ENCODE measurements around the gene TRIM17.

Gene TRIM17

GRCh38 chr1:228416217-228416933 is at the start of gene TRIM17:
Gene TRIM17 (minus strand): TSS chr1:228416861. CDS start chr1:228415072, 1,789 bp downstream.
- DNase-seq, result peak; percentile 35

GRCh38 chr1:228465571-228466146 is 49.0 kb upstream of the TRIM17 start:
- peak; percentile 78 for DNase-seq

DNA sequence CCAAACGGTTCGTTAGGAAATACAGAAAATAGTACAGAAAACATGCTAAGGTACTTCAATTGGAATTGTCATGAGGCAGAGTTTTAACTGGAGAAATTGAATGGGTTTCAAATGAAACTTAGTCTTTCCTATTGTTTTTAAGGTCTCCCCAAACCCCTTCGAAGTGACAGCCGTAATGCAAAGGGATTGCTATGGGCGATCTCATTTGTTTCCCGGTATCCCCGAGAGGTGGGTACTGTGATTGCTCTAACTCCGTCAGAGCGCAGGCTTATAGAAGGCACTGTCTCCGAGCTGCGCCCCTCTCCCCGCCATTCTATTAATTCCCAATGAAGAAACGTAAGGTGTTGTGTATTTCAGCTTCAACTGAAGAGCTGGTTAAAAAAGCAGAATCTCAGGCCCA is 48.5 kb upstream of the TRIM17 start:
- DNase-seq, result peak; percentile 55

- peak; percentile 83 for DNase-seq
These were observed 47.9 kb upstream of the TRIM17 start for GRCh38 chr1:228464487-228464983.

DNA sequence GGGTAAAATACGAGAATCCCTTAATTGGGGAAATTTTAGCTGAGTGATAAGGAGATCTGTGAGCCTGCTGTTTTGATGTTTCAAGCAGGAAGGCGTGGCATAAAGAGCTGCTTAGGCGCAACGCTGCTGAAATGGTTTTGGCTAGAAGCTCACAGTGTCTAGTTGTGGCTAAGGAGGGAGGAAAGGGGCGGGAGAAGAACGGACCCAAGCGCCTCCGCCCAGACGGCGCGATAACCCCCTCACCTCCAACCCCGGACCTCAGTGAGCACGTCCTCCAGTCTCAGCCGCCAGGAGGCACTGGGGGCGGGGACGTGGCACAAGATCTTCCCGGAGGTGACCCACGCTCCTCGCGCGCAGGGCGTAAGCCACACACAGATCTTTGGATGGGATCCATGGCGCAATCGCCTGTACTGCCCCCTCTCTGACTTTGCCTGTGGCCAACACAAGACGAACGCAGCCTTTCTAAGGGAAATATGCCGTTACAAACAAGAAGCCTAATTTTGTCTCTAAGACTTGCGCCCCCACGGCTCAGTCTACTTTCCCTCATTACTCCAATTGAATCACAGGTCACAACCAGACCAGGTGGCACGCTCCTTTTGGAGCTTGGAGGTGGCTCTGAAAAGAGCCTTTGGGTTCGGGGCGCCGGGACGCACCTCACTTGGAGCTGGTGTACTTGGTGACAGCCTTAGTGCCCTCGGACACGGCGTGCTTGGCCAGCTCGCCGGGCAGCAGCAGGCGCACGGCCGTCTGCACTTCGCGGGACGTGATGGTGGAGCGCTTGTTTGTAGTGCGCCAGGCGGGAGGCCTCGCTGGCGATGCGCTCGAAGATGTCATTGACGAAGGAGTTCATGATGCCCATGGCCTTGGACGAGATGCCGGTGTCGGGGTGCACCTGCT is 47.1 kb upstream of the TRIM17 start:
- peak; percentile 51 for DNase-seq

GRCh38 chr1:228463009-228463558 is 46.4 kb upstream of the TRIM17 start:
- DNase-seq, result no peak

- DNase-seq, result no peak
These were observed 45.9 kb upstream of the TRIM17 start for GRCh38 chr1:228462560-228462959.

DNA sequence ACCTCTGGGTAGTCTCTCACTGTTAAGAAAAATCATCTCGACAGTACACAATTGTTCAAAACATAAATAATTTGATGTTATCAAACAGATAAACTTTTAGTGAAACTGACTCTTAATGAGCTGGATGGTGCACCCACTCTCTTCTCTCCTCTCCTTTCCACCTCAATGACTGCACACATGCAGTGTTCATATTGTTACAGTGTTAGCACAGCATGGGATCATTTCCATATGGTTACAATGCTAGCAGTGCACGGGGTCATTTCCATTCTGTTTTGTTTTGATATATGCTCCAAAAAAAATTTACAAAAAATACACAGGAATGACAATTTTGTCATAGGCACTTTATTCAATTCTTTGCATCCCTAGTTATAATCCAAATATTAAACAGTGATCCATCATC is 44.2 kb upstream of the TRIM17 start:
- DNase-seq, result peak; percentile 25

GRCh38 chr1:228459091-228459993 is 42.7 kb upstream of the TRIM17 start:
- DNase-seq, result peak; percentile 63

DNA sequence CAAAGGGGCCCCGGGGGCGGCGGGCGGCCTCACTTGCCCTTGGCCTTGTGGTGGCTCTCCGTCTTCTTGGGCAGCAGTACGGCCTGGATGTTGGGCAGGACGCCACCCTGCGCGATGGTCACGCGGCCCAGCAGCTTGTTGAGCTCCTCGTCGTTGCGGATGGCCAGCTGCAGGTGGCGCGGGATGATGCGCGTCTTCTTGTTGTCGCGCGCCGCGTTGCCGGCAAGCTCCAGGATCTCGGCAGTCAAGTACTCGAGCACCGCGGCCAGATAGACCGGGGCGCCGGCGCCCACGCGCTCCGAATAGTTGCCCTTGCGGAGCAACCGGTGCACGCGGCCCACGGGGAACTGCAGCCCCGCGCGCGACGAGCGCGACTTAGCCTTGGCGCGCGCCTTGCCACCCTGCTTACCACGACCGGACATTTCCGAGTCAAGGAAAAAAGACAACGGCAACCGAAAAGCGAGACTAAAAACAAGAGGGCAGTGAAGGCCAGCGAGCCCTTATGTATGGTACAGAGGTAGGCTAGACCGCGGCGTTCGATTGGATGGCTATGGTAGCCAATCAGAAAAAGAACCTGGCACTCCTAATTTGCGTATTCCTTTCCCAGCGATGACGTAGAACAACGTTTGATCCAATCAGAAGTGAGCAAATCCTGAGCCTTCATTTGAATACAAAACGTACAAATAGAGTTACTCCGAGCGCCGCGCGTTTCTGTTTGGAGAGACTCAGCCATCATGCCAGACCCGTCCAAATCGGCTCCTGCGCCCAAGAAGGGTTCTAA is 40.9 kb upstream of the TRIM17 start:
- DNase-seq, result peak; percentile 99

- DNase-seq, result peak; percentile 58
These were observed 40.3 kb upstream of the TRIM17 start for GRCh38 chr1:228457017-228457395.

- peak; percentile 37 for DNase-seq
These were observed 39.8 kb upstream of the TRIM17 start for GRCh38 chr1:228456252-228457016.

- DNase-seq, result no peak
These were observed 39.1 kb upstream of the TRIM17 start for GRCh38 chr1:228455715-228456114.

DNA sequence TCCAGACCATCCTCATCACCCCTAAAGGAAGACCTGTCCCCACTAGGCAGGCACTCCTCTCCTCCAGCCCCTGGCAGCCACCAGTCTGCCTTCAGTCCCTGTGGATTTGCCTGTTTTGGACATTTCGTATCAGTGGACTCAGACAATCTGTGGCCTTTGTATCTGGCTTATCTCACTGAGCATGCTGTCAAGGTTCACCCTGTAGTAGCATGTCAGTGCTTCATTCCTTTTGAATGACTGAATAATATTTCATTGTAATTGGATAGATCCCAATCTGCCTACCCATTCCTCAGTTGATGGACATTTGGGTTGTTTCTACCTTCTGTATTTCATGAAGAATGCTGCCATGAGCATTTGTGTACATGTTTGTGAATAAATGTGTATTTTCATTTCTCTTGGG is 37.6 kb upstream of the TRIM17 start:
- DNase-seq, result no peak

DNA sequence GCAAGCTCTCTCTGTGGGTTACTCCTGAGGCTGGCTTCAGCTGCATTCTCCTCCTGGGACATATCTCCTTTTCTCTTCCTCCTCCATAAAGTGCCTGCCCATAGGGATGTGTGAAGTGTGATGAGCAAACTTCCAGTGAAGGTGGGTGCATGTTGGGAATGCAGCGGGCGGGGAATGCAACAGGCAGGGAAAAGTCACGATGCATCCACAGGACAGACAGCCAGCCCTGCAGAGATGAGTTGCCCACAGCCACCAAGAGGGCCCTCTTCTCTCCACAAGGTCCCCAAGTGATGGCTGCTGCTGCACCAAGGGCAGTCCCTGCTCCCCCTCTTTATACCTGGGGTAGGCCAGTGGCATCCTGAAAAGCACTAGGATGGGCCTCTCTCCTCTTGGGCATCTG is 37.0 kb upstream of the TRIM17 start:
- no peak for DNase-seq

DNA sequence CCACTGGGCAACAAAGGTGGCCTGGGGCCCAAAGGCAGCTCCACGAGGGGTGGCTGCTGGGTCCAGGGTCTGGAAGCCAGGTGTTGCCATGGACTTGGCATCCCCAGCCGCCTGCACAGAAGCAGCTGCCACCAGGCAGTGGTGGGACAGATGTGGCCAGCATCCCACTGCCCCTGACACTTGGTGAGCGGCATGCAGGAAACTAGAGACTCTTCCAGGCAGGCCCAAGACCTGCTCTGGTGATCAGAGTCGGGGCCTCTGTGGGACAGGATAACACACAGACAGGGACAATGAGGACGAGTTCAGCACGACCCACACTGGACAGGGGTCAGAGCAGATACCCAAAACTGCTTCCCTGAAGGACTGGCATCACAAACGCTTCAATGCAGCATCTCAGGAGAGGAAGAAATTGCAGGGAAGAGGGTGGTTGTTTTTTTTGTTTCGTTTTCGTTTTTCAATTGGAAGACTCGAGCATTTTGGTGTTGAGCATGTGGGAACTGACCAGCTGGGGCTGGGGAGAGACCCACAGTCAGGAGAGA is 36.4 kb upstream of the TRIM17 start:
- DNase-seq, result no peak

DNA sequence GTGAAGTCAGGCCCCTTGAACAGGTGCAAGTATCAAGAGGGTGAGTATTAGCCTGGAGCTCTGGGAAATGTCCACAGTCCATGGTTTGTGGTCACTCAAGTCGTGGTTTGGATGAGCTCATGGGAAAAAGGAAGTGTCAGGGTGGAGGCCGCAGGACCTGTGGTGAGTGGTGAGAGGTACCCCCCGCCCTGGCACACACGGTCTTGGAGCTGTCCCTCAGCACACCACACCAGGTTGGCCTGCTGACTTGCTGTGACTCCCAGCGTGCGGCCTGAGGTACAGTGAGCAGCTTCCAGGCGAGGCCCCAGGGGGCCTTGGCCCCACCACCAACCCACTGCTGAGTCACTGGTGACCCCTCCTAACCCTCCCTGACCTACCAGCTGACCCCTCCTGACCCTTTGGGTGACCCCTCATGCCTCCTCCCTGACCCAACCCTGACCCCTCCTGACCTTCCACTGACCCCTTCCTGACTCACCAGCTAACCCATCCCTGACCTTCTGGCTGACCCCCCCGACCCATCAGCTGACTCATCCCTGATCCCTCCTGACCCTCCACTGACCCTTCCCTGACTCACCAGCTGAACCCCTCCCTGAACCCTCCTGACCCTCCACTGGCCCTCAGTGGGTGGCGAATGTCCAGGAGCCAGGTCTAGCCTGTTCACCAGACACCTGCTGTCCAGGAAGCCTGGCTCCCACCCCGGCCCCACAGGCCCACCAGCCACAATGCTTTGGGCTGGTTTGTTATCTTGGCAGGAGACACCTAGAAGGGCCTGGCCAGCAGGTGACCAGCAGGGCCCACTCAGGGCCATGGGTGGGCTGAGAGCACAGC is 35.7 kb upstream of the TRIM17 start:
- DNase-seq, result no peak

DNA sequence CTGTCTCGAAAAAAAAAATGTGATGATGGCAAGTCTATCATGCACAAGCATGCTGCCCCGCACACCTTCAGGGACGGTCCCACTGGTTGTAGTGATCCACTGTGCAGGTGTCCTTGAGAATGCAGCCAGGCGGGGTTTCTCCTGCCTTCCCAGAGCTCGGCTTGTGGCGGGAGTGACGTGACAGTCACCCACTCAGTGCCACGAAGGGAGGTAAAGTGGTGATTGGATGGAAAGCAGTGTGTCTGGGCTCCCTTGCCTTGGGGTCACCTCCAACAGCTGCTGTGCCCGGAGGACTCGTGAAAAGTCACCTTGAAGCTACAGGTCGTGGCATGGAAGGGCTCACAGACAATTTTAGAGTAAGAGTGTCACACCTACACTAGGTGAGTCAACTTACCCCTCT is 33.5 kb upstream of the TRIM17 start:
- no peak for DNase-seq

DNA sequence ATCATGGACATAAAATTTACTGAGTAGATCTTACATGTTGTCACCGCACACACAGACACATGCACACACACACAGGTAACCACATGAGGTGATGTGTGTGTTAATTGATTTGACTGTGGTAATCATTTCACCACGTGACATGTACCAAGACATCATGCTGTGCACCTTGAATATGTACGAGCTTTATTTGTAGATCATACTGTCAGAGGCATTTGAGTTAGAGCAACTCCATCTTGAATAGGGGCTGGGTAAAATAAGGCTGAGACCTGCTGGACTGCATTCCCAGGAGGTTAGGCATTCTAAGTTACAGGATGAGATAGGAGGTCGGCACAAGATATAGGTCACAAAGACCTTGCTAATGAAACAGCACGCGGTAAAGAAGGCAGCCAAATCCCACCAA is 31.7 kb upstream of the TRIM17 start:
- DNase-seq, result no peak
